HG03565 (cell line): ENCODE results near the gene EGR1.

Experiments
- ATAC-seq: cut with Tn5 transposase; IDR thresholded peaks from one replicate; pipeline ENCODE4 v1.9.1; 2021; ENCODE audit warnings: mild to moderate bottlenecking, moderate library complexity; ENCODE audit not compliant: unreplicated experiment

Gene EGR1

GRCh38 chr5:138465261-138466124, at the start of gene EGR1:
Gene EGR1, plus strand, starts transcription at chr5:138465479. Its CDS starts 283 bp downstream, at chr5:138465762.
- ATAC-seq = peak; percentile 30

DNA sequence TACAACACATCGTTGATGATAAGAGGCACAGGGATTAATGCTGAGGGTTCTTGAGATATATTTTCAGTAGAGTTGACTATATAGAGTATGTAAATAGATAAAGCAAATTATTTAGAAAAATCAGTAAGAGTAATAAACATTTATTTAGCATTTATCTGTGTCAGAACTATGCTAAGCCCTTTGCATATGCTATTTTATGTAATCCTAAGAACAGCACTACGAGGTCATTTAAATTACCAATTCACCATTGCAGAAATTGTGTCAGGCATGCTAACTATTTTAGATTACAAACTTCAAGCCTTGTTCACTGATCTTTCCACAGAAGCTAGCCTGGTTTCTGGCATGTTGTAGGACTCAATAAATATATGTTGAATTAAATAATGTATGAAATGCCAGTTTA, 46.8 kb upstream of the EGR1 start:
- ATAC-seq = no peak

- ATAC-seq = no peak
These were observed 40.2 kb upstream of the EGR1 start for GRCh38 chr5:138425079-138425478.

GRCh38 chr5:138435943-138436342, 29.3 kb upstream of the EGR1 start:
- no peak for ATAC-seq

GRCh38 chr5:138438003-138438723, 27.1 kb upstream of the EGR1 start:
- ATAC-seq = no peak

- peak; percentile 47 for ATAC-seq
These were observed 26.4 kb upstream of the EGR1 start, which contains the start of gene REEP2 for GRCh38 chr5:138438724-138439476. Gene REEP2, plus strand, starts transcription at chr5:138439057. Its CDS starts 152 bp downstream, at chr5:138439209.

DNA sequence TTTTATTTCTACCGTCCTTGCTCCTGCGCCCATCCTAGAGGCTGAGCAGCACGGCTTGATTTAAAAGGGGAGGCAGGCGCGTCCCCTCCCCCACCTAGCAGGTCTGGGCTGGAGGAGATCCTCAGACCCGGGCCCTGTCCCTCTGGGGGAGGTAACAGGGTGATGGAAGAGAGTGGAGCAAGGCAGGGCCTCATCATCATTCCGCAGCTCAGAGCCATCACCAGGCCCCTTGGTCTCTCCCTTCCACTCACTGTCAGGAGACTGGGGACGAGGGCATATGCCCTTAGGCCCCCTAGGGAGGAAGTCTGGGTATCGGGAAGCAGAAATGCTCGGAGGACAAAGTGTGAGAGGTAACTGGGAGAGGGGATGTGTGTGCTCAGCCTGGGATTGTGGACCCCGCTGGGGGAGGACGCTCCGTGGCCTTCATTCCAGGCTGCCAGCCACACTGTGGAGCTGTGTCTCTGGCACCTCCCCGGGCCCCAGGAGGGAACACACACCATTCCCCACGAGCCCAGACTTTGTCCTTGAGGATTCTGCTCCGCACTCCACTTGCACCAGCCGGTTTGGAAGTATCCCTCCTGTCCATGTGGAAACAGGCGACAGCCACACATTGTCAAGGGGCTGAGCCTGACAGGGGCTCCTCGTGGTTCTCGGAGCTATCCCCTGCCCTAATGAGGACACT, 25.7 kb upstream of the EGR1 start:
- no peak for ATAC-seq

- ATAC-seq = no peak
These were observed 24.9 kb upstream of the EGR1 start for GRCh38 chr5:138440159-138441073.

GRCh38 chr5:138441221-138441620, 24.1 kb upstream of the EGR1 start:
- no peak for ATAC-seq

- no peak for ATAC-seq
These were observed 21.1 kb upstream of the EGR1 start for GRCh38 chr5:138444078-138444773.

DNA sequence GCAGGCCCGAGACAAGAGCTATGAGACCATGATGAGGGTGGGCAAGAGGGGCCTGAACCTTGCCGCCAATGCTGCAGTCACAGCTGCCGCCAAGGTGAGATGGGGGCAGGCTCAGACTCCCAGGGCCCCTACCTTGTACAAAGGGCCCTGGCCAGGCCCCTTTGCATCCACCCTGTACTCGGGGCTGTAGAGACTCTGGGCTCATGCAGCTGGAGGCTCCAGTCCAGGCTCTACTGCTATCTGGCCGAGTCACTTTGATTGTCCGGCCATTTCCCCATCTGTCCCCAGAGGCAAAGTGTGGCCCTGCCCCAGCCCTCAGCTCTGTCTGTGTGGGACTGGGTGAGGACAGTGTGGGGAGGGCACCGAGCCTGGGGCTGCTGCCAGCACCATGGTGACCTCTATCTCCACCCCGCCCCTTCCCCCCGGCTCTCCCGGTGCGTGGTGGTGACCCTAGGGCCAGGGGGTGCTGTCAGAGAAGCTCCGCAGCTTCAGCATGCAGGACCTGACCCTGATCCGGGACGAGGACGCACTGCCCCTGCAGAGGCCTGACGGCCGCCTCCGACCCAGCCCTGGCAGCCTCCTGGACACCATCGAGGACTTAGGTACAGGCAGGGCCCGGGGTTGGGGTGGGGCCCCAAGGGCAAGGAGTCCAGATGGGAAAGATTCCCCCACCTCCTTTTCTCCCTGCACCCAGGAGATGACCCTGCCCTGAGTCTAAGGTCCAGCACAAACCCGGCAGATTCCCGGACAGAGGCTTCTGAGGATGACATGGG, 20.3 kb upstream of the EGR1 start:
- ATAC-seq = no peak

- ATAC-seq = no peak
These were observed 19.6 kb upstream of the EGR1 start for GRCh38 chr5:138445547-138446271.

- ATAC-seq = no peak
These were observed 17.2 kb upstream of the EGR1 start for GRCh38 chr5:138448070-138448469.

DNA sequence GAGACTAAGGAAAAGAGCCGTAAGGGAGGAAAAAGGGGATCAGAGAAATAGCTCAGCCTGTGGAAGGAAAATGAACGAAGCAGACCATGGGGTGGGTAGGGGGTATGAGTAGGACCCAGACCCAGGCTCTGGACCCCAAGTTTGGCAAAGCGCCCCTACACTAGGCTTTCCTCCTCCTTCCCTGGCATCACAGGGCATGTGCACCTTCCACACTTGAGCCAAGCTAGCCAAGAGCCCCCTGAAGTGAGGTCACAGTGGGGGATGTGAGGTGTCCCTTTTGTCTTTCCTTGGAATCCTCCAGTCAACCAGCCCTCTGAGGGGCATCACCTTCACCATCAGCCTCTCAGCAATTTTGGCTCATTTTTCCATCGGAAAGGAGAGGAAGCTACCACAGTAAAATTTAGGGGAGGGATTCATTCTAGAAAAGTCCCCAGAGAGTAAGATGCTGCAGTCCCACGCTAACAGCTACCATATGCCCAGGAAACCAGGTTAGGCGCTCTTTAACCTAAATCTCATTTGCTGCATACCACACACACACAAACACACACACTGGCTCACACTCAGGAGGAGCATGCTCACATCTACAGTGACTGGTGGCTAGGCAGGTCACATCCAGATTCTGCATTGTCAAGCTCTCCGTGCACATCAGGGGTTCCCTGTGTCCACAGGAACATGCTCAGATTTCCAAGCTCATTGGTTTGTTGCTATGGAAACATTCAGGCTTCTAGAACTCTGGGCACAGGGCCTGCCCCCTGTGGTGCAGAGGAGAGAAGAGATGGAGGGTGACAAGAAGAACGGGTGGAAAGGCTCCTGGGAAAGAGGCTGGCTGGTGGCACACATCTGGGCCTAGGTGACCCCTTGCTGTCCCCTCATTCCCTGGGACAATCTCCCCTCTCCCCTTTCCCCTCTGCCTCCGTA, 16.5 kb upstream of the EGR1 start:
- no peak for ATAC-seq

DNA sequence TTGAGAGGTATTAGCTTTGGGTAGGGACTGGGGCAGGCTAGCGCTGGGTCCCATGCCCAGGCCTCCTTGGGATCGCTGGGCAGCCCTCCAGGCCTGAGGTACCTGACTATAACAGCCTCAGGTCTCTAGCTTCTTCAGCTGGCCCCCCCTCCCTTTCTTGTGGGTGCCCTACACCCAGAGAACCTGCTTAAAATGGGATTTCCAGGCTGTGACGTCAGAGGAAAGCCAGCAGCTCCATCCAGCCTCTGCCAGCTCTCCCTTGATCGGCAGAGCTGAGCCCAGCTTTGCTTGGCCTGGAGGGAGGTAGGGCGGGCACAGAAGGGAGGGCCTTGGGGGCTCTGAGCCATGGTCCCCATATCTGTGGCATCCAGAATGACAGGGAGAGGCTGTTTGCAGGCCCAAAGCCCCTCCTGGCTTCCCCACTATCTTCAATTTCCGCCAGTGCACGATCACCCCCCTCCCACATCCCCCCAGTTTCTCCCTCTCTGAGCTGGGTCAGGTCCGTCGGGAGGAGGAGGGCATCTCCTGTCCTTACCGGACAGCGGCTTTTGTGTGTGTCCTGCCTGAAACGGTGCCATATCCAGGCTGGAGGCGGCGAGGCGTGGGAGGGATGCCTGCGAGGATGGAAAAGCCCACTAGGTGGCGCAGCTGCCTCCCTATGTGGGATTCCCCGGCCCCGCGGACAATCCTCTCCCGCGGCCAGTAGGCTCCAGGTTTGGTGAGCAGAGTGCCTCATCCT, 15.6 kb upstream of the EGR1 start:
- peak; percentile 69 for ATAC-seq

DNA sequence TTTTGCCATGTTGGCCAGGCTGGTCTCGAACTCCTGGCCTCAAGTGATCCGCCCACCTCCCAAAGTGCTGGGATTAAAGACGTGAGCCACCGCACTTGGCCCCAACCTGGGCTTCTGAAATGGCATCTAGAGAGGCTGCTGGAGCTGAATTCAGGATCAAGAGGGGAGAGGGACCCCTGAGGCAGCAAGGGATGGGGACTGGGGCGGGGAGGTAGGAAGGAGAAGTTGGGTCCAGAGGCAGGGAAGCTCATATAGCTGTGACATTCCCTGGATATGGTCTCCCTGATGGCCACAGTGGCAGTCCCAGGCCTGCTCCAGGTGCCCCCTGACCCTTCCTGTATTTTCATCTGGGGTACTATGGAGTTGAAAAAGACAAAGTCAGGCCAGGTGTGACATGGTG, 14.3 kb upstream of the EGR1 start:
- no peak for ATAC-seq
